GM12872 (cell line): ENCODE measurements around the gene FBLN7.

Experiments
- CTCF ChIP-seq: IDR thresholded peaks from 3 replicates; pipeline ENCODE4 v1.5.1; 2011; ENCODE audit warnings: low read depth, mild to moderate bottlenecking, low read length, moderate library complexity; ENCODE audit not compliant: insufficient read depth

Gene FBLN7

GRCh38 chr2:112185131-112185530 is 46.9 kb downstream of the FBLN7 start:
- TF ChIP-seq CTCF: no peak

GRCh38 chr2:112187046-112187715 is 49.0 kb downstream of the FBLN7 start:
- no peak for TF ChIP-seq CTCF

GRCh38 chr2:112187805-112188596 is 49.8 kb downstream of the FBLN7 start:
- no peak for TF ChIP-seq CTCF

GRCh38 chr2:112189001-112189556 is 50.9 kb downstream of the FBLN7 start:
- TF ChIP-seq CTCF: no peak

- TF ChIP-seq CTCF: no peak
These were observed 55.8 kb downstream of the FBLN7 start for GRCh38 chr2:112194028-112194427.

- no peak for TF ChIP-seq CTCF
These were observed 56.3 kb downstream of the FBLN7 start for GRCh38 chr2:112194482-112194881.

- no peak for TF ChIP-seq CTCF
These were observed 57.1 kb downstream of the FBLN7 start for GRCh38 chr2:112195167-112195766.
